SU-DHL-6 (cell line): ENCODE results near the gene PCCB.

ENCODE experiments used
- CTCF ChIP-seq: fragments of 200-600 bp; sonication (generic); IDR thresholded peaks from one replicate; pipeline ENCODE4 v1.5.1; 2017; ENCODE audit warnings: antibody characterized with exemption, mild to moderate bottlenecking, low read length, moderate library complexity; ENCODE audit not compliant: insufficient read depth, poor library complexity, severe bottlenecking
- EZH2phosphoT487 ChIP-seq: fragments of 200-600 bp; sonication (generic), shearing (Covaris generic); conservative IDR thresholded peaks from 2 replicates; pipeline ENCODE4 v1.6.1; 2018; ENCODE audit warnings: mild to moderate bottlenecking, antibody characterized with exemption, low read length, moderate library complexity, mixed read lengths

GRCh38 chr3:136283627-136284026 lies 33.5 kb downstream of the PCCB start:
- TF ChIP-seq CTCF, result no peak
- TF ChIP-seq EZH2phosphoT487, result no peak
